IPS DF 4.7 (cell line): ENCODE results near the gene NPL.

ENCODE experiments used
- DNase-seq: peaks from one replicate; pipeline ENCODE4 v3.0.0-alpha.2; 2013; ENCODE audit warnings: low spot score; ENCODE audit errors: extremely low read depth

Gene NPL, protein sequence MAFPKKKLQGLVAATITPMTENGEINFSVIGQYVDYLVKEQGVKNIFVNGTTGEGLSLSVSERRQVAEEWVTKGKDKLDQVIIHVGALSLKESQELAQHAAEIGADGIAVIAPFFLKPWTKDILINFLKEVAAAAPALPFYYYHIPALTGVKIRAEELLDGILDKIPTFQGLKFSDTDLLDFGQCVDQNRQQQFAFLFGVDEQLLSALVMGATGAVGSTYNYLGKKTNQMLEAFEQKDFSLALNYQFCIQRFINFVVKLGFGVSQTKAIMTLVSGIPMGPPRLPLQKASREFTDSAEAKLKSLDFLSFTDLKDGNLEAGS

DNA sequence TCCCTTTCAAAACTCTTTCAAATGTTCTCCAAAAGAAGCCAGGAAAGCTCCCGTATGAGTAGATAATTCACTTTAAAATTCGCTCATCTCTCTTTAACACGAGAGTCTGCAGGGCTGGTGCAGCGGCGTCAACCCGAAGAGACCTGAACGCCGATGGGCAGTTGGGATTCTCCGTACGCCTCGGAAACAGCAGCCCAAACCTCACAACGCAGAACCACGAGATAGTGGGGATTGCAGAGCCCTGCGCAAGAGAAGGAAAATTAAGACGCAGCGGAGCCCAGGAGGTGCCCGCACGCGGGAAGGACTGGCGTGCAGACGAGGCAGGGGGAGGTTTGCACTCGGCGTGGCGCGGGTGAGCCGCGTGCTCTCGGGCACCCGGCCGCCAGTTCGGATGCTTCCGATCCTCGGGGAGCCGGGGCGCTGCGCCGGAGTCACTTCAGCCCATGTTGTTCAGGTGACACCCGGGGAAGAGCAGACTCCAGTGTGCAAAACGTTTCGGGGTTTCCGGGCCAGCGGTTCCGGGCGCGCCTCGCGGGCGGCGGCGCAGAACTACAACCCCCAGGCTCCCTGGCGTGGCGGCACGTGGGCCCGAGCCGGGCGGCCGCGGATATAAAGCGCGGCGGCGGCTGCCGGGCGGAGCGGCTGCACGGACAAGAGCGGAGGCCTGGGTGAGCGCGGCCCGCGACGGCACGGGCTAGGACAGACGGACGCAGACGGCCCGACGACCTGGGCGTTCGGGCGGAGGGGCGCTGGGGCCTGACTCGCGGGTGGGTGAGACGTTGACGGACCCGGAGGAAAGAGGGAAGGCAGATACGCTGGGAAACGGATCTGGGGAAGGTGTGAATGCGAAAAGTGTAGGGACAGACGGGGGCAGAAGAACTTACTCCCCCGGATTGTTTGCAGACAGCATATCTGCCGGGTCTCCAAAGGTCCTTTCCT is at the start of gene NPL:
TSS of gene NPL (plus strand) at position 636 of the 939 bp plus-strand sequence. CDS start 4,599 bp downstream, outside the sequence.
- no peak for DNase-seq

DNA sequence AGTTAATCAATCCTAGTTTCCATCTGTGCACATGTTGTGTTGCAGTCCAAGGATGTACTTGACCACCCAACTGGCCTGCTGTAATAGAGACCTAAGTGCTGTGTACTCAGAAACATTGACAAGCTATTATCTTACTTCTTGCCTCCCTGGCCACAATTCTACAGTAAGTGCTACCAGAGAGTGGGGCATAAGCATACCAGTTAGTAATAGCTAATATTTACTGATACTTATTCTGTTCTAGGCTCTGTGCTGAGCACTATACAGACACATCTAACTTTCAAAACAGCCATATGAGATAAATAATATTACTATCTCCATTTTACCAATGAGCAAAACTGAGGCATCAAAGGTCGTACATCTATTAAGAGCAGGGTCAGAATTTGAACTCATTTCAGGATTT is 49.5 kb upstream of the NPL start:
- no peak for DNase-seq

DNA sequence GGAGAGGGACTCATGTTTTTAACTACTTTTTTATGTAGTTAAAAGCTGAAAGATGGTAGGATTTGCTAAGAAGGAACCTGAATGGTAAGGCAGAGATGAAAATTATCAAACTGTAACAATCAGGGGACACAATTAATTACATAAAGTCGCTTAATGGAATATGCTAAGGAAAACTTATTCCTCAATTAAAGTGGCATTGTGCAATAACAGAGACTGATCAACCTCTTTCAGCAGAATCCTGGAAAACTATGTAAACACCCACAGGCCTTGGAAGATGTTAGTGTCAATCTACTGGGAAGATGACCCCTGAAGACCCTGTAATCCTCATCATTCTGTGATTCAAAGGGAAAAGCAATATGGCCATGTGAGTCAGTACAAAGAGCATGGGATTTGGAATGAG is 46.8 kb upstream of the NPL start:
- DNase-seq = no peak

DNA sequence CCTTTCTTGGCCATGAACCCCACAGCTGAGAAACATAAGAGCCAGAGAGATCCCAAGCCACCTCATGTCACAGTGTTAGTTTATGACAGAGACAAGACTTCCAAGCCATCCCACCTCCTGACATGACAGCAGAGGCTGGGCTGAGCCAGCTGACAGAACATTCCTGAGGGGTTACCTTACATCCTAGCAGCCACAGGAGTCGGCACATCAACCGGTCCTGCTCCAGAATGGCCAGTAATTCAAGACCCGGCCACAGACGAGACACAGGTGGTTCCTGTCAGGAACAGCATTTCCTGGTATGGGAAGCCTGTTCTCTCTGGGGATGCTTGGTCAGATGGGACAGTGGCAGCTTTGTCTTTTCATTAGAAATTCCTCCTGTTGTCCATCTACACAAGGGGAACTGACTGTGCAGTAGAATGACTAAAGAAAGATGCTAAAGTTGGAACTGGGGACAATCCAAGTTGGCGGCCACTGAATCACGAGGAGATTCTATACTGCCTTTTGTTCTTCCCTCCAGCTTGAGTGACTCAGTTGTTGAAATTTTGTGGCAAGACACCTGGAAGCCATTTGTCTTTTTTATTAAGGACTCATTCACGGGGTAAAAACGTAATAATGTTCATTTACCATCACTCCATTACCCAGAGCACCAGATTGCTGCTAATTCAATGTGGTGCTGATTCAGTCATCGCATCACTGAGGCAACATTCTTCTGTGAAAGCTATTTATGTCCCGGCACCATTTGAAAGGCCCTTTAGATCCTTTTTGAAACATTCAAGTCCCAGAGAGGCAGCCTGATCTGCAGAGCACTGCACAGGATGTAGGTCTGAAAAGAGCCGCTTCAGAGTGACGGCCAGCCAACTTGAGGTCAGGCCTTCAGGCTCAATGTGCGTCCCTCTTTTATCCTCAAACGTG is 37.2 kb upstream of the NPL start:
- no peak for DNase-seq

DNA sequence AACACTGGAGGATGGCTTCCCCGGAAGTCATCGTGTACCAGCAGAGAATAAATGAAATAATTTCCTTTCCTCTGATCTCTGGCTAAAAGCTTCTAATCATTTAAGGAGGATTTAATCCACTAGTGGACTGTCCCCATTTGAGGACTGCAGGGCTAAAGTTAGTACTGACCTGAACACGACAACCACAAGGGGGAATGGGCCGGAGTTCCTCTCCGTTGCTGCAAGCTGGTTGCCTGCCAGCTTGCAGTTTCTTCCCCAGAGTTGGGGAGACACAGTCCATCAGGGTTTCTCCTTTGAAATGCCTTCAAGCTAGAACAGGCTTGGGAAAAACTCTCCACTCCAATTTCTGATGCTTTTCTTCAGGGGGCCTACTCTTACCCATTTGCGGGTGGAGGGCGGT is 35.5 kb upstream of the NPL start:
- no peak for DNase-seq

DNA sequence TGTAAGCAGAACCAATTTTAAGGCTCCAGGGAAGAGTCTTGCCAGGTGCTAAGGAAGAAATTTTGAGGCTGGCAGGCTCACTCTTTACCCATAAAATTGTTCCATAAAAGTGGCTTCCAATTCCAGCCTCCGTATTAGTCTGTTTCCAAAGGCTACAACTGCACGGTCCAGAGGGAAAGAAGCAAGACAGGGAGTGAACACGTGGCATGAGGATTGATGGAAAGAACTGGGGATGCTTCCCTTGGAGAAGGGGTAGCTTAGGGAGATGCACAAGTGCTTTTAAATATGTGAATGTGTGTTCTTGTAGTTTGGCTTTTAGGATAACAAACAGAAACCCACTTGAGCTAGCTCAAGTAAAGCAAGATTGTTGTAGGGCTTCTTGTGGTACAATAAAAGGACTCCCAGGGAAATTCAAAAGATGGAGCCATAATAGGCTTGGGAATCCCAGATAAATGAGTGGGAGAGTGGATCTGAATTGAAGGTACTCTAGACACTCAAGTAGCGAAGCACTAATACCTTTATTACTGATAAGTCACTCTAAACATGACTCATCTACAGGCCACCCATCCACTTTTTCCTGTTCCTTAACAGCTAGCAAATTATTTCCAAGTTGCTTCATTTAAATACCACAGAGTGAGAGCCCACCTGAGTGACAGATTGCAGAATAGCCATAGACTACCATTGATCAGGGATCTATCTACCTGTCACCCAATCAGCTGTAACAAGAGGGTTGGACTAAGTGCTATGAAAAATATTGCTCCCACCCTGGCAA is 34.8 kb upstream of the NPL start:
- no peak for DNase-seq

DNA sequence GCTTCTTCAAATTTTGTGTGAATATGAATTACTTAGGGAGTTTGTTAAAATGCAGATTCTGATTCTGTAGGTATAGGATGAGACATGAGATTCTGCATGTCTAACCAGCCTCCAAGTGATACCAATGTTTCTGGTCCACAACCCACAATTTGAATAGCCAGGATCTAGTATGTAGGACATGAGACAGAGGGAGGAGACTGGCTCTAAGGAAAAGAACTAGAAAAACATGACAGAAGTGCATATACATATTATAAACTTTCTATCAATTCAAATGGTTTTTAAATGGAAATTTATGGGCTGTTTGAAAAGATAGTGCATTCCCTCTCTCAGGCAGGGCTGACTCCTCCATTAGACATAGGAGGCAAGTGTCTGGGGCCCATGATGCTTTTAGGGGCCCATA is 33.9 kb upstream of the NPL start:
- no peak for DNase-seq

DNA sequence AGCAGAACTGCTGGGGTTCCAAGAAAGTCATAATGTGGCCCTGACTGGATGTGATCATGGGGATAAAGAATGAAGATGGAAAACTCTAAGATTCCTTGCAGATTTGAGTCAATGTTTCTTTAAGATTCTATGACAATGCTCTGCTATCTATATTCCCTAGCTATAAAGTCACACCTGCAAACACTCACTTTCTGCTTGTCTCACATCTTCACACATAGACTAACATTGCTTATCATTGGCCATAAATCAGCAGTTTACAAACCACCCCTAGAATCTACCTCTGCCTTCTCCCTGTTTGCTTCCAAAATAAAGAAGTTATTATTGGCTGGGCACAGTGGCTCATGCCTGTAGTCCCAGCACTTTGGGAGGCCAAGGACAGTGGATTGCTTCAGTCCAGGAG is 33.1 kb upstream of the NPL start:
- DNase-seq = no peak

DNA sequence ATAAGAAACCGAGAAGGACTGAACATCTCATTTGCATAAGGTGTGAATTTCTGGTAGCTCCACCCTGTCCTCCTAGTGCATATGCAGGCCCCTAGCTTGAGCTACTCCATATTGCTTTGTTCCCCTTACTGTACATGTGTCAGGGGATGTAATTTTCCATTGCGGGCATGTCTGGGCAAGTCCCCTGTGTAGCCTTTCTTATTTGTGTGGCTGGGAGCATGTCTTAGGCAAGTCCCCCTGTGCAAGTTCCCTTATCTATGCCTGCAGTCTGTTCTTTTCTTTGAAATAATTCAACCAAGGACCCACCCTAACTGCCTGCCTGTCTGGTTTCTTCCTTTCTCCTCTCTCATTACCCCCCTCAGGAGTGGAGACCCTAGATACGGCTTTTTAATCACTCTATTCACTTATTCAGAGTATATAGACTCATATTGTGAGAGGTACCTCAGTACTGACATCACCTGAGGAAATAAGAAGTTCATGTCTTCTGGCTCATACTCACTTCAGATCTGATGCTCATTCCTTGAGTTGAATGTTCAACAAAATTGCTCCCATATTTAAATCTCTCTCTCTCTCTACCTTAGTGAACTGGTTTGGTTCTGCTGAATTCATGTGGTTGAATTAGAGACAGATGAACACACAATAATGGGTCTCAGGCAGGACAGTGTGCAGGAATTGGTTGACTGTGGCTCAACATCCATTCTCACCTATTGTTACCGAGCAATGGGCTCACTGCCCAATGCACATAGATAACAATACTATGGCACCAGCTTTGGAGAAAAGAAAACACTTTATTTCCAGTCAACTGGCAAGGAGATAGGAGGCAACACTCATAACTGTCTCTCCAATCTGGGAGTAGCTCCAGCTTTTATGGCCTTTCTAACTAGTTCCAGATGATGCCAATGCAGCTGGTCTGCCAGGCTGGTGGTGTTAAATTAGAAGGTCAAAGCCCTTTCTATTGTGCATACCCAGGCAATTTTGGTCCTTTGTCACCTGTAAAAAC is 27.9 kb upstream of the NPL start:
- DNase-seq = no peak

DNA sequence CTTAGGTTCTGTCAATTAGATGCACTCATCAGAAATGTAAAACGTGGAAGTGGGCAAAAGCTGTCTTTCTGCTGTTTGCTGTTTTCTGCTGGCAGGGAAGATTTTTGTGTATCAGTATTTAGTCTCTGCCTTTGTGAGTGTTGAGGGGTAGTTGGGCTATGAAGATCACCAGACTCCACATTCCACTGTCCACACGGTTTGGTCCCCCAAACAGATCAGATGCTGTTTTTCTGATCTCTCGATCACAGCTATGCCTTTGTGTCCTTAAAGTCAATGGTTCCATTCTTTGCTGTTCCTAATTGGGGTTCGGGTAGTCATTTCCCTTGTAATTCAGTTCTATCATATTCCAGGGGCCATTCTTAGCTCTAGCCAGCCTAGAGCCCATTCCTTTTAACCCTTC is 27.0 kb upstream of the NPL start:
- no peak for DNase-seq

DNA sequence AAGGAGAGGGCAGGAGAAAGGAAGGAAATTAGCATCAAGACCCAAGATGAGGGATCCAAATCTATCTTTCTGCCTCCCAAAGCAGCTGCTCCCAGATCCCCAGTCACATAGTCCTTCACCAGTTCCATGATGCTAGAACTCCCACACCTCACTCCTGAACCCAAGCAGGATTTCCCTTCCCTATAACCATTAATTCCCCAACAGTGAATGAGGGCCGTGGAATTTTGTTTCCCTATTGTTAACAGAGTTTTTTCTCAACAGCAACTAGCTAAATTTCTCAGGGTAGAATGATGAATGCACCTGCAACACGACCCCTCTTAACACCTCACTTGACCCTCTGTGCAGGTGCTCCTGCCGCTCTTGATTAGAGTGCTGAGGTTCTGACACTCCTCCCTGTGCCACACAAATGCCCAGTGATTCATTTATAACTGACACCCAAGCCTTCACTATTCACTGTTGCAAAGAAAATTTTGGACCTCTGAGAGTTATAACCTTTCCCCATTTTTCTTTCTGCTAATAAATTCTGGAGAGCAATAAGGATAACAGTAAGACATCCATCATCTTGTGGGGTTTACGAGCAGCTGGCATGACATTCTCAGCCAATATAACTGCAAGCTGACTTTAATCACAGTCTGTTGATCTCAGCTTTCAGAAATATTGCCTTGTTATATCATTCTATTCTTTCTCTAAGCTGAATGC is 25.4 kb upstream of the NPL start:
- no peak for DNase-seq

DNA sequence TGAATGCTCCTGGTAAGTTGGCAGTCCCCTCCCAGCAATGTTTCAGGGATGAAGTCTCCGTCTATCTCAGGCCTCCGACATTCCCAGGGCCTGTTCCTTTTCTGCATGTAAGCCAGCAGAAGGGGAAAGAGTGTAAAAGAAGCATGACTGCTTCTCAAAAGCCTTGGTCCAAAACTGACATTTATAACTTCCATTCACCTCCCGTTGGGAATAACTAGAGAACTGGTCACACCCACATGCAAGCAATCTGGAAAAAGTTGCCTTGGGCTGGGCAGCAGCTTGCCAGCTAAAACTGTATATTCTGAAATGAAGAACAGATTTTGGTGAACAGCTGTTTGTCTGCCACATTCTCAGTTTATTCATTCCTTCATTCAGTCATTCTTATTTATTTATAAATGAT is 24.2 kb upstream of the NPL start:
- no peak for DNase-seq

DNA sequence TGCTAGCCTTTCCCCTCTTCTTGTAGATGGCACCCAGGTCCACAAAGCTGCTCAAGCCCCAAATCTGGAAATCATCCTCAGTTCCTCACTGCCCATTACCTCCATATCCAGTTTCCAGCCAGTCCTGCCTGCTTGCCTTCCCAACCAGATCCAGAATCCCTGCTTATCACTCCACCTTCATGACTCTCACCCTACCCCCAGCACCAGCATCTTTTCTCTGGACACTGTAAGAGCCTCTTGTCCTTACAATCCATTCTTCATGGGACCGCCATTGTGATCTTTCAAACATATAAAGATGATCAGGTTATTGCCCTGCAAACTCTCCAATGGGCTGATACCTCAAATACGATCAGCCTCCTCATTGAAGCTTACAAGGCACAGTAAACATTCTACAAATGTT is 23.5 kb upstream of the NPL start:
- no peak for DNase-seq

DNA sequence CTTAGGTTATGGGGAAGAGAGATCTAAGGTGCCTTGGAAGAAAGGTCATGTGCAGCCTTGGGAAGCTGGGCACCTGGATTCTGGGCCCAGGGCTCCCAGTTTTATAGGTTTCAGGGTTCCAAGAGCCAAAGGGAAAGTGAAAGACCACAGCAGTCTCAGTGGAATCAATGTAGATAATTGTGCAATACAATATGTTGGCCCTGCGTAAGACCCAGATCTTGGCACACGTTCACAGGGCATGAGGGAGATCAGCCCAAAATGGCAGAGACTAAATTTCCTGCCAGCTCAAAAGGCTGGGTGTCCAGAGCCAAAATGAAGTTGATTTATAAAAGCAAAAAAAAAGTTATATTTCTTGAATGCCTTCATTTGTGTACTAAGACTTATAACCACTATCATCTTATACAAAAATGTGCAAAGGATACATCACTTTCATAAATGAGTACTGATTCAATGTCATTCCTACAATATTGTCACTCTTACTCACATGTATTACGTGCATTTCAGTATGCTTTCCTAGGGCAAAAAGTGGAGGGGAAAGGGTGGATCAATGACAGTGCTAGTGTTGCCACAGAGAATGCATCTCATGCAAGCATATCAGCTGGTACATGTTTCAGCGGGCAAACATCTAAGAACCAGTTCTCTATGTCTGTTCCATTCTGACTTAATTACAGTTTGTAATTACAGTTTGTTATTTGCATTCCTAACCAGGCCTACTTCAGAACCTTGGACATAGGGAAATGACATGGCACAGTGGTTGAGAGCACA is 22.5 kb upstream of the NPL start:
- DNase-seq = no peak

DNA sequence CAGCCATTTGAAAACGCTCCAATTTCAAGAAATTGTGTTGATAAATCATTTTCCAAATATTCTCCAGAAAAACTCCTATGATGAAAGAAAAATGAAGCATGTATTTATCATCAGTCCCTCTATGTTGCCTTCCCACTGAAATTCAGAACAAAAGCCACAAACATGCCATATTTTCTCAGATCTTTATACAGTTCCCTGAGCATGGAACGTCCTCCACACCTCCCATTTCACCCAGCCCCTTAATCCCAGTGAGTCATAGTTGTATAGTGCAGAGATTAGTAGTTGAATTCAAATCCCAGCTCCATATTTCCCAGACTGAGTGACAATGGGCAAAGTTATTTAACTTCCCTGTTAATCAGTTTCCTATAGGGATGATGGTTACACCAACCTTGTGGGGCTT is 20.6 kb upstream of the NPL start:
- no peak for DNase-seq

DNA sequence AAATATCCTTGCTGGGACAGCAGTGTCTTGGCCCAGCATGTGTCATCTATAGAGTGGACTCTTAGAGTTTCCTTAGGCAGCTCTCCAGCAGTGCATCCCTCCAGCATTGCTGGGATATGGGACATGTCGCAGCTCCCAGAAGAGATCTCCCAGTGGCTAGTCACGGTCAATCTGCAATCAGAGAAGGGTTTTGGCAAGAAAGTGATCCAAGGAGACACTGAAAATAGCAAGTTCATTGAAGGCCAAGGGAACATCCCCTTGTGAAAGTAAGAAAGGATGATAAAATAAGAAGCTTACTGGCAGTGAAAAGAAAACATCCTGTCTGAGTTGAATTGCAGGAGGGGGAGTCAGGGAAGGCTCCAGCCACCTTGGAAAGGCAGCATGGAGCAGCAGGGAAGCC is 19.3 kb upstream of the NPL start:
- DNase-seq = no peak

DNA sequence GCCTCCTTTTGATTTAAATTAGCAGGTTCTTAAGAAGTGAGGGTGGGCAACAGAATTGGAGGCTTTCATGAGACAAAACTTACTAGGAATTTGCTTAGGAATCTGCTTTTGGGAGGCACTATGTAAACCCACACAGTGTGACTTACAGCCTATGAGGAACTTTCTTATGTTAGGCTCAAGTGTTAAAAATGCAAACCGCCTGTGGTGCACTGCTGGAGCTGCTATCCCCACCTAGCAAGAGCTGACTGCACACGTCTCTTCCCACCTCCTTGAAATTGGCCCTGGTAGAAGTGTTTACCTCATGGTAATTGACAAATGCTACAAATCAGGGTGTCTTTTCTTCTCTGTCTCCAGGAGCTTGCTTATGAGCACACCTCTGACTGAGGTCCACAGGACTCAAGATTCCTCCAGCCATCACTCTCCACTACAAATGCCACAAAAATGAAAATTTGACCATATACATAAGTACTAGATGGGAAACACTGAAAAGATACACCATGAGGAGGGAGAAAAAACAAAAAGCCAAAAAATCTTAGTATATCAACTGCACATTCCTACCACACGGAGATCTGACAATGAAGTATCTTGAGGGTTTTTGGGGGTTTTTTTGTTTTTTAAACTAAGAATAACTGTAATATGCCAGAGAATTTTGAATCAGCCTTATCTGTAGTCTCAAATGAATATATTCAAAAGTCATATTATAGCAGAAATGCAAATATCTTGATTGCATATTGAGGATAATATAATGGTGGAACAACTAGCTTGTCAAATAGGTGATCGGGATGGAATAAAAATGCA is 18.2 kb upstream of the NPL start:
- no peak for DNase-seq
